OCI-LY7 (cell line): Measurements from ENCODE around the gene LPP. TPM values are rescaled to one million over a fixed set of nuclear protein-coding genes. Genes with fewer than 3 reads are reported as not detected.

Experiments
- BruUV-seq: library from RNA; stranded (reverse); fragments of 400-500 nt; replicated peaks from 2 replicates; lab custom pipeline; 2021; lab: Mats Ljungman, UMichigan
- CTCF ChIA-PET: fragments of 300-600 bp; sonication (Branson Sonifier 250); formaldehyde crosslinking; loops from one replicate; lab custom pipeline; 2022; ENCODE audit warnings: antibody characterized with exemption; ENCODE audit not compliant: unreplicated experiment; lab: Charles Lee
- POLR2A ChIA-PET: fragments of 300-600 bp; sonication (Branson Sonifier 250); formaldehyde crosslinking; loops from one replicate; lab custom pipeline; 2022; ENCODE audit warnings: antibody characterized with exemption; lab: Charles Lee
- DNase-seq: peaks from one replicate; pipeline ENCODE4 v3.0.0-alpha.2; 2015; ENCODE audit warnings: low spot score
- H2AFZ ChIP-seq: fragments of 200-600 bp; sonication (generic), shearing (Covaris generic); 2 replicates; pipeline ENCODE4 v1.6.1; 2014; ENCODE audit warnings: mild to moderate bottlenecking, antibody characterized with exemption, low read length, moderate library complexity
- H3K27ac ChIP-seq: fragments of 200-600 bp; sonication (generic); 2 replicates; pipeline ENCODE4 v1.5.1; 2014; ENCODE audit warnings: mixed run types, low read depth, mild to moderate bottlenecking, moderate library complexity, low read length, inconsistent platforms; ENCODE audit not compliant: poor library complexity, severe bottlenecking
- H3K36me3 ChIP-seq: fragments of 200-600 bp; sonication (generic); 2 replicates; pipeline ENCODE4 v1.6.1; 2014; ENCODE audit warnings: mild to moderate bottlenecking, antibody characterized with exemption, low read length, moderate library complexity, mixed read lengths; ENCODE audit not compliant: insufficient read depth
- H3K4me1 ChIP-seq: fragments of 200-600 bp; sonication (generic); 2 replicates; pipeline ENCODE4 v1.5.1; 2014; ENCODE audit warnings: mild to moderate bottlenecking, low read length; ENCODE audit not compliant: insufficient read depth, poor library complexity, severe bottlenecking
- H3K4me2 ChIP-seq: fragments of 200-600 bp; sonication (generic); 2 replicates; pipeline ENCODE4 v1.6.1; 2014; ENCODE audit warnings: mild to moderate bottlenecking, low read length
- H3K4me3 ChIP-seq: fragments of 200-600 bp; sonication (generic); 2 replicates; pipeline ENCODE4 v1.5.1; 2014; ENCODE audit warnings: mild to moderate bottlenecking, low read depth, low read length; ENCODE audit not compliant: poor library complexity, severe bottlenecking
- H3K79me2 ChIP-seq: fragments of 200-600 bp; sonication (generic); 2 replicates; pipeline ENCODE4 v1.6.1; 2016; ENCODE audit warnings: low read depth, mild to moderate bottlenecking, low read length, moderate library complexity, mixed read lengths; ENCODE audit not compliant: insufficient read depth
- H3K9me2 ChIP-seq: fragments of 200-600 bp; sonication (generic); 2 replicates; pipeline ENCODE4 v1.6.1; 2016; ENCODE audit warnings: mild to moderate bottlenecking, low read length, mixed read lengths; ENCODE audit not compliant: insufficient read depth
- H3K9me3 ChIP-seq: fragments of 200-600 bp; sonication (generic); 2 replicates; pipeline ENCODE4 v1.6.1; 2014; ENCODE audit warnings: mild to moderate bottlenecking, mixed run types, low read length, mixed read lengths
- H4K20me1 ChIP-seq: fragments of 200-600 bp; sonication (generic); 2 replicates; pipeline ENCODE4 v1.6.1; 2014; ENCODE audit warnings: mild to moderate bottlenecking, antibody characterized with exemption, low read length, moderate library complexity, mixed read lengths; ENCODE audit not compliant: insufficient read depth
- EZH2phosphoT487 ChIP-seq: fragments of 200-600 bp; sonication (generic); IDR thresholded peaks from 2 replicates; pipeline ENCODE4 v1.6.1; 2018; ENCODE audit warnings: low read depth, borderline replicate concordance, mild to moderate bottlenecking, mixed run types, antibody characterized with exemption, low read length, moderate library complexity, mixed read lengths
- intact Hi-C: fragments of 100-400 bp; cut with micrococcal nuclease; formaldehyde crosslinking; loops from one replicate; pipeline ENCODE4 v1.10.0; 2022; ENCODE audit not compliant: unreplicated experiment
- total RNA-seq, 2 experiments: library from RNA; depleted of rRNA in 1 of 2; stranded (reverse); fragments of >200 nt in 1 of 2; shearing (Covaris generic) in 1 of 2; gene quantifications; 2 replicates each; pipeline ENCODE4 v1.2.3, GENCODE V29; 2014 to 2022
- TF ChIP-seq, protein P1 (sequence below): fragments of 200-600 bp; sonication (generic); conservative IDR thresholded peaks from 2 replicates; pipeline ENCODE4 v1.5.1; 2014; ENCODE audit warnings: mild to moderate bottlenecking, antibody characterized with exemption, low read length, moderate library complexity, mixed read lengths

LPP gene
- total RNA-seq, 2 experiments from 2014 or later, result 10.9 to 119 TPM

DNA sequence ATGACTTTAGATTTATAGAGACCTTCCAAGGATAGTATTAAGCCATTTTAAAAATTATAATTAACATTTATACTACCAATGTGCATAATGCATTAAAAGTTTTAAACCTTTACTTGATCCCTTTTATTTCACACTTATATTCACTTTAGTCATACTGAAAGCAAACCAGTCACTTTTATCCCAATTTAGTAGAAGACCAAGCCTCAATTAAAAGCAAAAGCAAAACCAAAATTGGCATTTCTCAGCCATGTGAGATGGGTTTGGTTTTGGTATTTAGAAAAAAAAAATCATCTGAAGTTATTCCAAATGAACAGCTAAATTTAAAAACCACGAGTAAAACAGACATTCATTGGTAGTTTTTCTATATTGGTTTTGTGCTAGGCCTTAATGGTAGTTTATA is 249.4 kb downstream of the LPP start:
- Histone ChIP-seq H2AFZ (no peak overlapping the region), H4K20me1 (no peaks in the 10 kb centered on the region), H3K4me1 (peaks cover 31% of the 10 kb centered on the region), H3K9me2 (no peaks in the 10 kb centered on the region), H3K27ac (no peak overlapping the region), H3K9me3 (peaks cover 5% of the 10 kb centered on the region; the same call in 1 of the 2 replicates), H3K4me2 (0 out of 2 replicates have a peak overlapping the region, but pooled peaks have one; percentile 0), H3K79me2 (no peaks in the 10 kb centered on the region), H3K4me3 (no peak overlapping the region), H3K36me3 (peaks cover 10% of the 10 kb centered on the region; the same call in 1 of the 2 replicates)
- ChIA-PET POLR2A (interaction anchor here (0.6 to 2.0 kb wide), 2 partner anchors 9 to 36 kb away, joined by 3 to 6 read pairs; no protein-coding TSS in a partner anchor), CTCF (no interaction called here)
- intact Hi-C loops, result loop anchor here (5.0 kb wide), 3 partner anchors 316 to 661 kb away; no protein-coding TSS in a partner anchor
- no peak for DNase-seq
- no TSS peak for BruUV-seq
- TF ChIP-seq, protein P1, sequence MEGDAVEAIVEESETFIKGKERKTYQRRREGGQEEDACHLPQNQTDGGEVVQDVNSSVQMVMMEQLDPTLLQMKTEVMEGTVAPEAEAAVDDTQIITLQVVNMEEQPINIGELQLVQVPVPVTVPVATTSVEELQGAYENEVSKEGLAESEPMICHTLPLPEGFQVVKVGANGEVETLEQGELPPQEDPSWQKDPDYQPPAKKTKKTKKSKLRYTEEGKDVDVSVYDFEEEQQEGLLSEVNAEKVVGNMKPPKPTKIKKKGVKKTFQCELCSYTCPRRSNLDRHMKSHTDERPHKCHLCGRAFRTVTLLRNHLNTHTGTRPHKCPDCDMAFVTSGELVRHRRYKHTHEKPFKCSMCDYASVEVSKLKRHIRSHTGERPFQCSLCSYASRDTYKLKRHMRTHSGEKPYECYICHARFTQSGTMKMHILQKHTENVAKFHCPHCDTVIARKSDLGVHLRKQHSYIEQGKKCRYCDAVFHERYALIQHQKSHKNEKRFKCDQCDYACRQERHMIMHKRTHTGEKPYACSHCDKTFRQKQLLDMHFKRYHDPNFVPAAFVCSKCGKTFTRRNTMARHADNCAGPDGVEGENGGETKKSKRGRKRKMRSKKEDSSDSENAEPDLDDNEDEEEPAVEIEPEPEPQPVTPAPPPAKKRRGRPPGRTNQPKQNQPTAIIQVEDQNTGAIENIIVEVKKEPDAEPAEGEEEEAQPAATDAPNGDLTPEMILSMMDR, result no peak
- TF ChIP-seq EZH2phosphoT487, result no peak

GRCh38 chr3:188404124-188404523 is 250.2 kb downstream of the LPP start:
- H3K4me2 ChIP-seq, result 0 out of 2 replicates have a peak overlapping the region, but pooled peaks have one; percentile 0
- ChIA-PET CTCF (interaction anchor here (0.8 kb wide), 1 partner anchor 663 kb away, joined by 3 read pairs; no protein-coding TSS in a partner anchor), POLR2A (interaction anchor here (0.6 to 2.0 kb wide), 2 partner anchors 10 to 35 kb away, joined by 3 to 6 read pairs; no protein-coding TSS in a partner anchor)
- H3K9me2 ChIP-seq, result no peaks in the 10 kb centered on the region
- H3K4me3 ChIP-seq, result no peak overlapping the region
- DNase-seq, result no peak
- H4K20me1 ChIP-seq, result no peaks in the 10 kb centered on the region
- no TSS peak for BruUV-seq
- no peak overlapping the region for H2AFZ ChIP-seq
- H3K4me1 ChIP-seq, result peaks cover 31% of the 10 kb centered on the region
- no peak for TF ChIP-seq EZH2phosphoT487
- TF ChIP-seq, protein P1, result peak; percentile 57
- intact Hi-C loops, result loop anchor here (5.0 kb wide), 3 partner anchors 317 to 662 kb away; no protein-coding TSS in a partner anchor
- peaks cover 10% of the 10 kb centered on the region; the same call in 1 of the 2 replicates for H3K36me3 ChIP-seq
- H3K79me2 ChIP-seq, result no peaks in the 10 kb centered on the region
- no peak overlapping the region for H3K27ac ChIP-seq
- H3K9me3 ChIP-seq, result peaks cover 5% of the 10 kb centered on the region; the same call in 1 of the 2 replicates

GRCh38 chr3:188404701-188405100 is 250.7 kb downstream of the LPP start:
- no TSS peak for BruUV-seq
- Histone ChIP-seq H3K9me3 (peaks cover 5% of the 10 kb centered on the region; the same call in 1 of the 2 replicates), H3K9me2 (no peaks in the 10 kb centered on the region), H3K27ac (no peak overlapping the region), H3K4me2 (no peak overlapping the region), H3K36me3 (peaks cover 10% of the 10 kb centered on the region; the same call in 1 of the 2 replicates), H3K4me1 (peaks cover 30% of the 10 kb centered on the region), H4K20me1 (no peaks in the 10 kb centered on the region), H3K79me2 (no peaks in the 10 kb centered on the region), H3K4me3 (no peak overlapping the region), H2AFZ (no peak overlapping the region)
- CTCF ChIA-PET, result no interaction called here
- intact Hi-C loops, result loop anchor here (5.0 kb wide), 3 partner anchors 317 to 662 kb away; no protein-coding TSS in a partner anchor
- TF ChIP-seq EZH2phosphoT487, result no peak
- TF ChIP-seq, protein P1, result no peak
- POLR2A ChIA-PET, result interaction anchor here (0.6 to 2.0 kb wide), 3 partner anchors 10 to 562 kb away, joined by 4 to 6 read pairs (median 5); no protein-coding TSS in a partner anchor
- DNase-seq, result no peak
